Lower leg skin (tissue), 4 donors: Measurements from ENCODE around the gene COL18A1. TPM values are rescaled to one million over a fixed set of nuclear protein-coding genes. Genes with fewer than 3 reads are reported as not detected.

ENCODE experiments used
- DNase-seq, 2 donors: peaks; one replicate each; pipeline ENCODE4 v3.0.0-alpha.2; 2019; ENCODE audit warnings: low spot score in 2 of 2
- H3K4me3 ChIP-seq: fragments of 200-600 bp; sonication (generic); 2 replicates; pipeline ENCODE4 v1.5.1; 2017; ENCODE audit warnings: mild to moderate bottlenecking, low read depth; ENCODE audit not compliant: poor library complexity, severe bottlenecking
- CTCF ChIP-seq, 3 donors: fragments of 450-650 bp; IDR thresholded peaks; one replicate each; pipeline ENCODE4 v1.5.1; 2016; ENCODE audit warnings: antibody characterized with exemption in 3 of 3, mild to moderate bottlenecking in 3 of 3, moderate library complexity in 2 of 3
- POLR2A ChIP-seq, 2 donors: fragments of 450-650 bp; IDR thresholded peaks; one replicate each; pipeline ENCODE4 v1.6.1; 2016 to 2017; ENCODE audit warnings: antibody characterized with exemption in 2 of 2, mild to moderate bottlenecking in 1 of 2, moderate library complexity in 1 of 2
- WGBS, 2 donors: methylation state at CpG; one replicate each; pipeline ENCODE4 v1.1.5; 2018; 5-methylcytosine and 5-hydroxymethylcytosine counted together
- intact Hi-C: fragments of 100-400 bp; cut with DNase I; formaldehyde crosslinking; loops from one replicate; pipeline ENCODE4 v1.15.0; 2023; ENCODE audit warnings: low total_unique reads
- total RNA-seq, 4 donors: library from RNA; depleted of rRNA; stranded (reverse); fragments of >200 nt; gene quantifications; one replicate each; pipeline ENCODE4 v1.1.0, GENCODE V29; 2016

Gene COL18A1
- total RNA-seq, 4 donors from 2014 or later: 63.3 to 126 (median 85.9) TPM

DNA sequence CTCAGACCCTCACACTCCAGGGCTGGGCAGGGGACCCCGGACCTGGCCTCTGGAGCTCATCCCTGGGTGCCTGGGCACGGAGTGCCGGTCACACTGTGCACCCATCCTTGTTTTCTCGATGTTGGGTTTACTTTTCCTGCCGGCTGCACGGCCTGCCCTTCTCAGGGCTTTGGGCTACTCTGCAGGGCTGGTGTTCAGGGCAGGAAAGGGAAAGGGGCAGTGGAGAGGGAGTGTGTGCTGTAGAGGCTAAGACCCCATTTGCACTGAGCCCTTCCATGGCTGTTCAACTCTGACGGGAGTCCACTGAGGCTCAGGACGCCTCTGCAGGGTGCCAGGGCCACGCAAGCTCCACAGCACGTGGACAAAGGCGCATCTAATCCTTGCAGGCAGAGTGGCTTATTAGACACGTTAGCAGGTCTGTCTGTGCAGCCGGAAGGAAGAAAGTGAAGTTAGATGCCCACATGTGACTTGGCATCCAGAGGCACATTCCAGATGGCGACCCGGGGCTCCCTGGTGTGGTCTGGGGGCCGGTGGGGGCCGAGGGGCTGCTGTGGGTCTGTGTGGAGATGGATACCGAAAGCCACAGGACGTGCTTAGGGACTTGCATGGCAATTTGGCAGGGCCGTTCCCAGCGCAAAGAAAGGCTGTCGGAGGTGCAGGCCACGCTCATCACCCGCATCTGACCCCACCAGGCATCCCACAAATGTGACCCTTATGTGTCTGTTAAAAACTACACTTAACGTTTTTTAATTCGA is 33.6 kb downstream of the COL18A1 start:
- TF ChIP-seq CTCF (IDR thresholded peaks at IDR 0.05) (no peak), POLR2A (IDR thresholded peaks at IDR 0.05) (no peak)
- no peak for DNase-seq
- WGBS, 2 donors: 58 to 60% methylated on average over 25 to 26 of the region's 26 CpGs
- intact Hi-C loops: loop anchor here (2.0 to 5.0 kb wide), 2 partner anchors 148 to 301 kb away; no protein-coding TSS in a partner anchor
- no peak overlapping the region for H3K4me3 ChIP-seq

- WGBS, 2 donors: 8 to 19% methylated on average over 15 to 54 of the region's 58 CpGs
- TF ChIP-seq POLR2A (IDR thresholded peaks at IDR 0.05) (no peak), CTCF (IDR thresholded peaks at IDR 0.05) (peak in 2 of 3 donors; percentile 94 to 98)
- no peak overlapping the region for H3K4me3 ChIP-seq
- peak; percentile 69 to 97 for DNase-seq
- intact Hi-C loops: loop anchor here (2.0 to 5.0 kb wide), 2 partner anchors 149 to 302 kb away; no protein-coding TSS in a partner anchor
Observed at GRCh38 chr21:45439161-45439872, 34.4 kb downstream of the COL18A1 start.

DNA sequence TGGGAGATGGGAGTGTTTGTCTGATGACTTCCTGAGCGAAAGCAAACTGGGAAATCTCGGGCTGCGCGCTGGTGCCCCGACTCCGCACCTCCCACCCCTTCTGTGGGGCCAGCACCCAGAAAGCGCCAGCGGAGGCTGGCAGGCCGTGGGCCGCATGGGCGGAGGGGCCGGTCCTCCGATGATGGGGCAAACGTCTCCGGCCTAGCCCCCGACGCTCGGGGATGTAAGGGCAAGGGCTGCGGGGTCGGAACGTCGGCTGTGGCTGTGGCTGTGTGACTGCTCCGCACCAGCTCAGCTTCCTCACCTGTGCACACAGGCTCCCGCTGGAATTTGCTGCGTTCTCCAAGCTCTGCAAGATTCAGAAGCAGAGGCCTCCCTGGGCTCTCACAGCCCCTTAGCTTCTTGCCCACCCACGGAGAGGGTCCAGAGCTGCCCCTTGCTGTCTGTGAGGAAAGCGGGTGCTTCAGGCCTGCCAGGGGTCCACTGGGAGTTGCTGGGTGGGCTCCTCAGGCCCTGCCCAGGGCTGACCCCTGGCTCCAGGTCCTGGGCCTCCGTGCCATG is 35.0 kb downstream of the COL18A1 start:
- WGBS, 2 donors: 90 to 96% methylated on average over 11 to 27 of the region's 28 CpGs
- TF ChIP-seq CTCF (IDR thresholded peaks at IDR 0.05) (no peak), POLR2A (IDR thresholded peaks at IDR 0.05) (no peak)
- intact Hi-C loops: loop anchor here (2.0 to 5.0 kb wide), 2 partner anchors 149 to 303 kb away; no protein-coding TSS in a partner anchor
- DNase-seq: no peak
- no peak overlapping the region for H3K4me3 ChIP-seq

- no peak overlapping the region for H3K4me3 ChIP-seq
- intact Hi-C loops: no loop called here
Observed at GRCh38 chr21:45440736-45441350, 35.9 kb downstream of the COL18A1 start.

More at GRCh38 chr21:45440736-45441350, 35.9 kb downstream of the COL18A1 start:
- 81 to 83% methylated on average over 21 to 22 of the region's 22 CpGs for WGBS, 2 donors
- DNase-seq: no peak
- TF ChIP-seq POLR2A (IDR thresholded peaks at IDR 0.05) (no peak), CTCF (IDR thresholded peaks at IDR 0.05) (no peak)
